ENCODE results near the gene LAMTOR1.
"Not testable (repeated sequence)": the region's sequence is repeated elsewhere in the genome, so short reads cannot be mapped to it uniquely, and the experiment has no call there.

Gene LAMTOR1

DNA sequence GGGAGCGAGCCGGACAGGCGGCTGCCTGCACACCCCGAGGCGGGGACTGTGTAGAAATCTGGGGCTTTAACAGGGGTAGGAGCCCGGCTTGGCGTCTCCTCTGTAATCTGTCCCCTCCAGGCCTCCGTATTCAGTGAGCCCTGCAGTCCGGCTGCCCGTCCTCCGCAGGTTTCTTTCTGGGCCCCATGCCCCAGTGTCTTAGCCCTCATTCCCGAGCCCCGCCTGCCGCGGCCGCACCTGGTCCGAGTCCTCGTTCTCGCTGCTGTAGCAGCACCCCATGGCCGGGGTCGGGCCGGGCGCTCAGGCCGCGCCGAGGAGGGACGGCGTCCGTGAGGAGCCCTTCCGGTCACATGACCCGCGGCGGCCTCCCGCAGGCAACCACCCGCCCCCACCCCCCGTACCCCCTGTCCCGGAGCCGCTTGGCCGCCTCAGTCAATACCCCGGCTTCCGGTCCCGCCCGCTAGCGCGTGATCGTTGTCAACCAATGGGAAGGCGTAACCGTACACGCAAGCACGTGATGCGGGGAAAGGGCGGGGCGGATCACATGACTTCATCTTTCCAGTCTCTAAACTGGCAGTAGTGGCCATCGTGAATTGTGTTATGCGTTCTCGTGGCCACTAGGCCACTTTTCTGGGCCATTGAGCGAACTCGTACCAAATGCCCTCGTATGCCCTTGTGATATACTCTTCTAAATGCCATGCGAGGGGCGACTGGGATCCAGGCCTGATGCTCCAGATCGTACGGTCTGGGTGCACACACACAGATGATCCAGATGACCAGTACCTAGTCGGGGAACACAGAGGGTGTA lies at the start of gene LAMTOR1:
Gene LAMTOR1 (minus strand): TSS at position 352 of the 808 bp plus-strand sequence. CDS start 73 bp downstream, at position 279.
- peak; percentile 97 to 99 for DNase-seq

DNA sequence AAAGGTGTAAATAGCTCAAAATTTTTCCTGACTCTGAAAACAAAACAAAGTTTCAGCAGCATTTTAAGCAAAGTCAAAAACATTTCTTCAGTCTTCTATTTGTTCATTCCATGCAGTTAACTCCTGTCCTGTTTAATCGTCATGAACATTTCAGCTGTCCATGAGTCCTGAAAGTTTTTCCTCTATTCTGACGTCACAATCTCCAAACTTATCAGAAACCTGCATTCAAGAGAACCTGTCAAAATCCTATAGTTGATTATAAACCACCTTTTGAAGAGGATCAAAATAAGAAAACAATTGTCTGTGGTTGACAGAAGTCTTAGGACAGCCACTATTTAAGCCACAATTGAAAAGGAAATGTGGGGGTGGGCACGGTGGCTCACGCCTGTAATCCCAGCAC lies 47.8 kb upstream of the LAMTOR1 start:
- DNase-seq = no peak

DNA sequence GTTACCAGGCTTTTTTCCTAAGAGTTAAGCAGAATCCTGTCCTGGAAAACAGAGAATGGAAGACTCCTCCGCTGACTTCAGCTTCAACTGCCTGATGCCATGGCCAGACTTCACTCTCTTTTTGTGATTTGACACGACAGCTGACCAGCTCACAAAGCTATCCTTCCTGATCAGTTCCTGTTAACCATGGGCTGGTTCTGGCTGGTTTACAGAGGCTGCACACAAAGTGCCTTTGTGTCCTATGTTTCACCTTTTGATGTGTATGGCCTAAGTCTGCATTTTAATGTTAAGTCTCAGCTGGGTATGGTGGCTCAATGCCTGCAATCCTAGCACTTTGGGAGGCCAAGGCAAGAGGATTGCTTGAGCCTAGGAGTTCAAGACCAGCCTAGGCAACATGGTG lies 43.5 kb upstream of the LAMTOR1 start:
- no peak for DNase-seq

DNA sequence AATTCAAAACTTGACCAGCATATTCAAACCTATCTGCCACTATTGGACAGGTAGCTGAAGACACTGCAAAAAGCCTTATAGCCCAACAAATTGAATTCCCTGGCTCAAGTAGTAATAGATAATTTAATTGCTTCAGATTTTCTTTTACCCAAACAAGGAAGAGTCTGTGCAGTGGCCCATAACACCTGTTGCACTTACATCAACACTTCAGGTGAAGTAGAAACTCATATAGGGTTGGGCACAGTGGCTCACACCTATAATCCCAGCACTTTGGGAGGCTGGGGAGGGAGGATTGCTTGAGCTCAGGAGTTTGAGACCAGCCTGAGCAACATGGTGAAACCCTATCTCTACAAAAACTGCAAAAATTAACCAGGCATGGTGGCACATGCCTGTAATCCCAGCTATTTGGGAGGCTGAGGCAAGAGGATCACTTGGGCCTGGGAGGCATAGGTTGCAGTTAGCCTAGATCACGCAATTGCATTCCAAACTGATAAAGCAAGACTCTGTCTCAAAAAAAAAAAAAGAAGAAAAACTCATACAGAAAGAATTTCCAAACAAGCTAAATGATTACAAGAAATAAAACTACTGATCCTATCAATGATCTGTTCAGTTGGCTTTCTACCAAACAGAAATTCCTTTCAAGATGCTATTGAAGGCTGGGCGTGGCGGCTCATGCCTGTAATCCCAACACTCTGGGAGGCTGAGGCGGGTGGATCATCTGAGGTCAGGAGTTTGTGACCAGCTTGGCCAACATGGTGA lies 41.9 kb upstream of the LAMTOR1 start:
- no peak for DNase-seq

DNA sequence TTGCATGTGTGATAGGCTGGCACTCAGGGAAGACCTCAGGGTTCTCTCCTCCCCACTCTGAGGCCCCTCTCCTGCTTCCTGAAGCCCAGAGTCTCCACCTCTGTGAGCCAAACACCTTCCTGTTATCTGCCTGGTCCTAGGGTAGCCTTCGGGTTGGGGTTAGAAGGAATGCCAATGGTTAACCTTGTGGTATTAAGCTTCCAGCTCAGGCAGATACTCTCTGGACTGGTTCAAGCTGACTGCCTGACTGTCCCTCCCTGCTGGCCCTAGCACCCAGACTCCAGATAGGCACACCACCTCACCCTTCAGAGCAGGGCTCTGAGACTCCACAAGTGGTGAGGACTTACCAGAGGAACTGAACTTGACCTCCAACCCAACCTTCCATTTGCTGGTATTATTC lies 39.4 kb upstream of the LAMTOR1 start:
- not testable (repeated sequence) for DNase-seq

DNA sequence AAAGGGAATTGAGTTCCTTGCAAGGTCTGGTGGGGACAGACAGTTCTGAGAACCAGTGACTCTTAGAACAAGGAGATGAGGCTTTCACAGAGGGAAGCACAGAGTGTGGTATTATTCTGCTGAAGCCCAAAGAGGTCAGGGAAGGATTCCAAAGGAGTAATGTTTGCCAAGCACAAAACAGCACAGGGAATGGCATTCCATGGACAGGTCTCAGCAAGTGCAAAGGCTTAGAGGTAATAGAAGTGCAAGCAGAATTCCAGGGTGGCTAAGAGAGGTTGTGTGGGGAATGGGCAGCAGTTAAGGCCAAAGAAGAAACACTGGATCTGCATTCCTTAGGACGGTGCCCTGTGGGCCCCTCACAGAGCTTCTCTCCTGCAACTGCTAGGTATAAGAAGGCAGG lies 39.0 kb upstream of the LAMTOR1 start:
- DNase-seq = not testable (repeated sequence)

DNA sequence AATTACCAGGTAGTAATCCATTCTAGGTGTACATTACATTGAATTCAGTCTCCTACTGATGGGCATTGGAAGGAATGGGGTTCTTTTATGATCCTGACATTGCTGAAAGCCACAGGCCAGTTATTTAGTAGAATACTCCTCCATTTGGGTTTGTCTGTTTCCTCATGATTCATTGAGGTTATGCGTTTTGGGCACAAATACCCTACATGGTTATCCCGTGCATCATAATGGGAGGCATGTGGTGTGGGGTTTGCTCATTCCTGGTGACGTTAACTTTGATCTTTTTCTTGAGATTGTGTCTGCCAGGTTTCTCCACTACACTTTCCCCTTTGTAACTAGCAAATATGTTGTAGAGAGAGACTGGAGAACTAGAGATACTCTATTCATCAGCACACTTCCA lies 38.0 kb upstream of the LAMTOR1 start:
- DNase-seq = no peak

DNA sequence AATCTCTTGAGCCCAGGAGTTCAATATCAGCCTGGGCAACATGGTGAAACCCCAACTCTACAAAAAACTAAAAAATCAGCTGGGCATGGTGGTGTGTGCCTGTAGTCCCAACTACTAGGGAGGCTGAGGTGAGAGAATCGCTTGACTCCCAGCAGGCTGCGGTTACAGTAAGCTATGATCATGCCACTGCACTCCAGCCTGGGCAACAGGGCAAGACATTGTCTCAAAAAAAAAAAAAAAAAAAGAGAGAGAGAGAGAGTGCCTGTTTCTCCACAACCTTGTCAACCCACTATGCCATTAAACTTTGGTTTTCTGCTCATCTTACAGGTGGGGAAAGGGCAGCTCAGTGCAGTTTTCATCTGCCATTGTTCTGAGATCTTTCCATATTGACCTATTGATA lies 37.6 kb upstream of the LAMTOR1 start:
- no peak for DNase-seq

DNA sequence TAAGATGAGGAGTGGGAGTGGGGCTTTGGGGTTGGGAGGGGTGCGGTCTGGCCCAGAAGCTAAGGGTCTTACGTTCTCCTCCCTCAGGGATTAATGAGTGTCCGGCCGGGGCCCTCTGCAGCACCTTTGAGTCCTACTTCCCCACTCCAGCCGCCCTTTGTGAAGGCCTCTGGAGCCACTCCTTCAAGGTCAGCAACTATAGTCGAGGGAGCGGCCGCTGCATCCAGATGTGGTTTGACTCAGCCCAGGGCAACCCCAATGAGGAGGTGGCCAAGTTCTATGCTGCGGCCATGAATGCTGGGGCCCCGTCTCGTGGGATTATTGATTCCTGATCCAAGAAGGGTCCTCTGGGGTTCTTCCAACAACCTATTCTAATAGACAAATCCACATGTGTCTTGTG lies 36.4 kb upstream of the LAMTOR1 start:
- no peak for DNase-seq

DNA sequence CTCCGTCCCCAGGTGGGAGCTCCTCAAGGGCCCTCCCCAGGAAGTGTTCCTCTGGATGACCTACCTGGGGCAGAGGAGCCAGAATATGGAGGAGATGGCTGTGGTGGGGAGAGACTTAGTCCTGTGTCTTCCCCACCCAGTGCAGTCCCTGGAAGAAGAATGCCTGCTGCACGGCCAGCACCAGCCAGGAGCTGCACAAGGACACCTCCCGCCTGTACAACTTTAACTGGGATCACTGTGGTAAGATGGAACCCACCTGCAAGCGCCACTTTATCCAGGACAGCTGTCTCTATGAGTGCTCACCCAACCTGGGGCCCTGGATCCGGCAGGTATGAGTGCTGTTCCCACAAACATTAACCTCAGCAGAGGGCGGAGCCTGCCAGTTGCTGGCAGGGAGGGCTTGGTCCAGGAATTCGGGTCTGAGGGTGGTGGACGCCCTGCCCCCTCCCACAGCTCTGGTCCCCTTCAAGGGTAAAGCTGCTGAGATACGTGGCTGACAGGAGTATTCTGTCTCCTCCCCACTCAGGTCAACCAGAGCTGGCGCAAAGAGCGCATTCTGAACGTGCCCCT lies 35.8 kb upstream of the LAMTOR1 start:
- DNase-seq = no peak

DNA sequence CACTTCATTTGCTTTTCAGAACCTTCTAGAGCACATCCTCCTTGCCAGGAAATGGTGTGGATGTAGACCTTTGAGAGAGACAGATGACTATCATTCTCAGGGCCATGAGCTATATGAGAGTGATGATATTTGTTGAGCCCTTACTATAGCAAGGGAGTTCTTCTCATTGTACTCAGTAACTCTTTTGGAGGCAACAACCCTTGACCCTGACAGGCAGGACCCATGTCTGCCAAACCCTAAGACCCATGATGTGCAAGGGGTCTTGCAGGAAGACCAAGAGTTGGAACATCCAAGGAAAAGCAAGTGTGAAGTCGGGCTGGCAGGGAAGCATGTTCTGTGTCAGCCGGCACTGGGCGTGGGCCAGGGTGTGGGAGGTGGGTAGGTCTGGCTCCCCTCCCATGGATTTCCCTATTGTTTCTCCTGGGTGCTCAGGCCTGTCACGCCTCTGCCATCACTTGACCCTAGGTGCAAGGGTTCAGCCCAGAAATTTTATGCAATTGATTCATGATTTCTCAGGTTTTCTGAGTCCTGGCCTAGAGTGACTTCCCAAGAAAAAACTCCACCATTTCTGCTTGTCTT lies 33.7 kb upstream of the LAMTOR1 start:
- DNase-seq = no peak

DNA sequence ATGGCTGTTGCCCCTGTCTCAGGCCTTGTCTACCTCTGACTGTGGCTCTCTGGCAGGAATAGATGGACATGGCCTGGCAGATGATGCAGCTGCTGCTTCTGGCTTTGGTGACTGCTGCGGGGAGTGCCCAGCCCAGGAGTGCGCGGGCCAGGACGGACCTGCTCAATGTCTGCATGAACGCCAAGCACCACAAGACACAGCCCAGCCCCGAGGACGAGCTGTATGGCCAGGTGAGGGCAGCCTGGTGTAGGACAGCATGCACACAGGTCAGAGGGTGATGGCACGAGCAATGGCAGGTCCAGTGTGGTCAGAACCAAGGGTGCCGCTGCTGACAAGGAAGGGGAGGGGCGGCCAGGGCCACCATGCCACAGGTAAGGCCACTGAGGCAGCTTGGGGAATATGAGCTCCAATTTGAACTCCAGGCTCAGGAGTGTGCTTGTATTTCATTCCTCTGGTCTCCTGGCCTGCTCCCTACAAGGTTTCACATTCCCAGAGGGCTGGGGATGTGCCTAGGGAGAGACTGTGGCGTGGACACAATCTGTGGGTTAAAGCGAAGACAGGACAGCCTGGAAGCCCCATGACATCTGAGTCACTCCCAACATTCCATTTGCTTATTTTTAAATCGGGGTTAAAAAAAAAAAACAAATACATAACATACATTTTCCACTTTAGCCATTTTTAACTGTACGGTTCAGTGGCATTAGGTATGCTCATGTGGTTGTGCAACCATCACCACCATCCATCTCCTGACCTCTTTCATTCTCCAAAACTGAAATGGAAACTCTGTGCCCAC lies 33.0 kb upstream of the LAMTOR1 start:
- no peak for DNase-seq

DNA sequence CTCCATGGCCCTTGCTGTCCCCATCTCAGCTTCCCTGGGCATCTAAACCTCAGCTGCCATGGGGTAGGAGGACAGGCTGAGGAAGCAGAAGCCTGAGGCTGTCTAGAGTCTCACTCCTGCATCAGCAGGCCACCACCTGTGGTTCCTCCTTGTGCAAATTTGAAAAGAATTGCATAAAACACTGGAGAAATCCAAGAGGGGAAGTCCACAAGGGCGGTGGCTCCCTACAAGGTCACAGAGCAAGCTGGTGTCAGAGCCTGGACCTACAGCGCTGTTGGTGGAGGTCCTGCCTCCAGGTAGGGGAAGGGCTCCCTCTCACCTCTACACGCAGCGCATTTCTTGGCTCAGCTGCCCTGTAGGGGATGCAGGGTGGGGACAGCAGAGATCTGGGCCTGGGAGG lies 32.4 kb upstream of the LAMTOR1 start, which contains the start of gene FOLR3:
Gene FOLR3 (plus strand): TSS at position 253 of the 400 bp plus-strand sequence. CDS start 228 bp downstream, outside the sequence.
- DNase-seq = not testable (repeated sequence)

DNA sequence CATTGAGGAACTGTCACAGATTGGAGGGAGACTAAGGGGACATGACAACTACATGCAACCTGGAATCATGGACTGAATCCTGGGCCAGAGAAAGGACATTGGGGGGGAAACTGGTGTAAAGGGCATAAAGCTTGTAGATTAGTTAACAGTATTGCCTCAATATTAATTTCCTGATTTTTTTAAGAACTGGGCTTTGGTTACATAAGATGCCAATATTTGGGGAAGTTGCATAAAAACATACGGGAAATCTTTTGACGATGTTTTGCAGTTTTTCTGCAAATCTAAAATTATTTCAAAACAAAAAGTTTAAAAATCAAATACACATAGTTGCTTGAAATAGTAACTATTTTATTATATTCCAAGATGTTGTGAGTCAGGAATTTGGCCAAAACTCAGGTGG lies 29.5 kb upstream of the LAMTOR1 start:
- no peak for DNase-seq

DNA sequence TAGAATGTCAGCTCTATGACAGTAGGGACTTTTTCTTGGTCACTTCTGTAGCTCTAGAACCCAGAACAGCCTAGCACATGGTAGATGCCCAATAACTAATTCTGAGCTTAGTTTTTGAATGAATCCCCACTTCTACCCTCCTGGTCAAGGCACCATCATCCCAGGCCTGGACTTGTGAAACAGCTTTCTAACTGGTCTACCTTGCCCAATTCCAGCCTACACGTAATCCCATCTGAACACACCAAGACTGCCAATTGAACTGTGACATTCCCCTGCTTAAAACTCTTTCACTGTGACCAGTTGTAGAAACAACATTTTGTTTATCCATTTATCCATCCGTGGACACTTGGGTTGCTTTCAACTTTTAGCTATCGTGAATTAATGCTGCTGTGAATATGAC lies 26.3 kb upstream of the LAMTOR1 start:
- DNase-seq = no peak

DNA sequence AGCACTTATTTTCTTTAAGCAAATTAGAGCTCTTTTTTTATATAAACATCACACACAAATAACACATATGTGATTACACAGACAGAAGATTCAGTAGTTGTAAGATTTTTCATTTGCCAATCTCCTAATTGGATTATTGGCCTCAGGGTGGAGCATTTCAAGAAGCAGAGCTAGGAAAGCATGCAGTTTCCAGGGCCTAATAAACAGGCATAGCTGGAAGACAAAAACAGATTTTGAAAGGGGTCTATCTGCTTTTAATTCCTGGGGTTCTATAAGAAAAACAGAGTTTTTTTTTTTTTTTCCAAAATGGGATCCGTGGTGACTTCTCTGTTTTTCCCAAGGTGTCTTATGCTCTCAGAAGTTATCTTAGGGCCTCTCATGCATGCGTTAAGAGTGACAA lies 24.8 kb upstream of the LAMTOR1 start:
- DNase-seq = no peak

DNA sequence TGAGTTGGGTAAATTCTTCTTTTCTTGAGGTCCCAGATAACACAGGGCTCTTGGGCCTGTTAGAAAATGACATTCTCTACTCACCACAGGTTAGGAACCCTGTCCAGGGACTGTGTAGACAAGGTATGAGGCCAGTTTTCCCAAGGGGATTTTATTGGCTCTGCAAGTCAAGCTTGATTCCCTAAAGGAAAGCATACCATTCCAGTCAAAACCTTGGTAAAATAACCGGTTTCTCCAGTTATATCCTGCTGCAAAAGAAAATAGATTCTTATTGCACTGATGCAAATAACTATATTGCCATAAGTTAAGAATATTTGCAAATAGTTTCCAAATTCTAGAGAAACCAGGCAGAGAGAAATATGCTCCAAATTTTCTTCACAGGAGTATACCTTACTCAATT lies 22.9 kb upstream of the LAMTOR1 start:
- DNase-seq = no peak

DNA sequence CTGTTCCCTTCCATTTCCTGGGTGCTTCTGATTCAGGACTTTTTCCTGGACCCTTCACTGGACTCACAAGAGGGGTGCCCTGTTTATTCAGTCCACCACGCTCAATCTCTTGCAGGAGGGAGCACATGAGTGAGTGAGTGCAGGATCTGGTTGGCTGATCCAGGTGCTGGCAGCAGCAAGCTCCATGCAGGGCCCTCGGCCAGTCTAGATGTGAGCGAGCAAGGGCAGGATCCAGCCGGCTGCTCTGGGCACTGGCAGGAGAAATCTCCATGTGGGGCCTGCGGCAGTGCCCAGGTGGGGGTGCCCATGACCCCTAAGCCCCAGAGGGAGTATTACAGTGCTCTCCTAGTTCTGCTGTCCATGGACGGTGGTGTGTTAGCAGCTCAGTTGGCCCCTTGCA lies 20.9 kb upstream of the LAMTOR1 start:
- DNase-seq = no peak

DNA sequence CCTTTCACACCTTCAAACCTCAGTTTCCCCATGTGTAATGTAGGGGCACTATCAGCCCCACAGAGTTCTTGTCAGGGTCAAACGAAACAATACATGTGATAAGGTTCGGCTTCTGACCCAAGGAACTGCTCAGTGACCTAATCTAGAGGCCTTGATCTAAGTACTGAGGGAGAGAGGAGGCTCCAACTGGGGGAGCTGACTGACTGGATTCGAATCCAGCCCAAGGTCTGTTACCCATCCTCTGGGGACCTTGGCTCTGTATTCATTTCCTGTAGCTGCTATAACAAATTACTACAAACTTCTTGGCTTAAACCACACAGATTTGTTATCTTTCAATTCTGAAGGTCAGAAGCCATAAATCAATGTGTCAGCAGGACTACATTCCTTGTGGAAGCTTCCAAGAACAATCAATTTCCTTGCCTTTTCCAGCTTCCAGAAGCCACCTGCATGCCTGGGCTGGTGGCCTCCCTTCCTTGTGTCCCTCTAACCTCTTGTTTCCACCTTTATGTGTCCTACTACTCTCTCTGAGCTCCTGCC lies 20.1 kb upstream of the LAMTOR1 start:
- DNase-seq = no peak

DNA sequence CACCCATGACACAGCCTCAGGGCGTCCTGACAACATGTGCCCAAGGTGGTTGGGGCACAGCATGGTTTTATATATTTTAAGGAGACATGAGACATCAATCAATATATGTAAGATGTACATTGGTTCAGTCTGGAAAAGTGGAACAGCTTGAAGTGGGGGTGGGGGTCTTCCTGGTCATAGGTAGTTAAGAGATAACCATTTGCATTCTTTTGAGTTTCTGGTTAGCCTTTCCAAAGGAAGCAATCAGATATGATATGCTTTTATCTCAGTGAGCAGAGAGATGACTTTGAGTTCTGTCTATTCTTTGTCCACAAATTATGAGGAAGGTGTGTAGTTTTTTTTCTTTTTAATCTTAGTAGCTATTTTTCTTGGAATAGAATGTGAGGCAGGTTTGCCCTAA lies 19.5 kb upstream of the LAMTOR1 start:
- DNase-seq = no peak

DNA sequence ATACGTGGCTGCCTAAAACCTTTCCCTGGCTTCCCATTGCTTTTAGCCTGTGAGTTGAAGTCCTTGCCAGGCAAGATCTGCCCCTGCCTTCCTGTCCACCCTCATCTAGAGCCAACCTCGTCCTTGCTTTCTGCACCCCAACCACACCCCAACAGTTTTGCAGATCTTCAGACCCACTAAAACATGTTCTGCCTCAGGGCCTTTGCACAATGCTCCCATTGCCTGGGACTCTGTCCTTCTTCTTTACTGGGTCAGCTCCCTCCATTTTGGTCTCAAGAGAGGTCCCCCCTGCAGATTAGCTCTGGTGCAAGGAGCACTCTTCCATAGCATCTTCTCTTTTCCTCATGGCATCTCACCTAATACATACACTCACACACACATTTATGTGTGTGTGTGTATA lies 17.8 kb upstream of the LAMTOR1 start:
- no peak for DNase-seq

DNA sequence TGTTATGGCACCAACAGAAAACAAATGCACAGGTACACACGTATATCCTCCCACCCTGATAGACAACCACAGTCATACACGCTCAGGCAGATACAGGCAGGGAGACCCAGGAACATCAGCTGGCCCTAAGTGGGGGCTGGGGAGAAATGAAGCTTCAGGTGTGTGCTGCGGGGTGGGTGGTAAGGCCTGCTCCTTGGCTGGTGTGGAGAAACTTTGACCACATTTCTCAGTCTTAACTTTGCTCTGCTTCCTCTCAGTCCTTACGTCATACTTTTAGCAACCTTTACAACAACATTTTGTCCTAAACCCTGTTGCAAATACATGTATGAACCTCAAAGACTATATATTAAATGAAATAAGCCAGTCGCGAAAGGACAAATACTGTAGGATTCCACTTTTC lies 16.1 kb upstream of the LAMTOR1 start:
- DNase-seq = no peak
